Lower leg skin (tissue), 3 donors: ENCODE measurements around the gene TTC8.

Source experiments
- CTCF ChIP-seq, 3 donors: fragments of 450-650 bp; IDR thresholded peaks; one replicate each; pipeline ENCODE4 v1.5.1; 2016; ENCODE audit warnings: antibody characterized with exemption in 3 of 3, mild to moderate bottlenecking in 3 of 3, moderate library complexity in 2 of 3
- POLR2A ChIP-seq, 2 donors: fragments of 450-650 bp; IDR thresholded peaks; one replicate each; pipeline ENCODE4 v1.6.1; 2016 to 2017; ENCODE audit warnings: antibody characterized with exemption in 2 of 2, mild to moderate bottlenecking in 1 of 2, moderate library complexity in 1 of 2

- TF ChIP-seq CTCF (IDR thresholded peaks at IDR 0.05) (no peak), POLR2A (IDR thresholded peaks at IDR 0.05) (no peak)
Observed at GRCh38 chr14:88877192-88877591, 52.7 kb downstream of the TTC8 start.
